Natural killer cell (primary cell): ENCODE results near the gene G3BP1. TPM values are rescaled to one million over a fixed set of nuclear protein-coding genes. Genes with fewer than 3 reads are reported as not detected.
A peak's percentile ranks its signal among the peaks of the same experiment; 100 is the strongest.

ENCODE experiments used
- ATAC-seq, 3 donors: fragments of 150-1000 bp in 2 of 3; fragments of 200-7000 bp in 1 of 3; cut with Tn5 transposase; 1 replicate in 1 of 3; 2 replicates in 2 of 3; pipeline ENCODE4 v1.10.0; 2021; ENCODE audit warnings: mild to moderate bottlenecking in 2 of 3, moderate library complexity in 2 of 3
- DNase-seq, 2 donors: peaks; one replicate each; pipeline versions ENCODE4 v3.0.0 to v3.0.0-alpha.2; 2013 to 2021; ENCODE audit warnings: mixed read lengths in 1 of 2
- H3K27ac ChIP-seq: one replicate; pipeline ENCODE4 v1.5.1; 2013; ENCODE audit warnings: mild to moderate bottlenecking, low read length
- H3K27me3 ChIP-seq: one replicate; pipeline ENCODE4 v1.6.1; 2013; ENCODE audit warnings: low read length; ENCODE audit not compliant: control insufficient read depth, insufficient read depth
- H3K36me3 ChIP-seq: one replicate; pipeline ENCODE4 v1.6.1; 2013; ENCODE audit warnings: low read length; ENCODE audit not compliant: control insufficient read depth, insufficient read depth
- H3K4me1 ChIP-seq: one replicate; pipeline ENCODE4 v1.6.1; 2013; ENCODE audit warnings: low read length; ENCODE audit not compliant: control insufficient read depth, insufficient read depth
- H3K4me3 ChIP-seq: one replicate; pipeline ENCODE4 v1.5.1; 2013; ENCODE audit warnings: low read length
- H3K9me3 ChIP-seq: one replicate; pipeline ENCODE4 v1.6.1; 2013; ENCODE audit warnings: low read length; ENCODE audit not compliant: control insufficient read depth, insufficient read depth
- H3K27ac Mint-ChIP-seq, 2 donors: one replicate each; pipeline ENCODE4 v1.8.0; 2022; ENCODE audit warnings: mild to moderate bottlenecking in 2 of 2, mixed read lengths in 2 of 2, moderate library complexity in 1 of 2
- H3K27me3 Mint-ChIP-seq, 2 donors: one replicate each; pipeline ENCODE4 v1.8.0; 2022; ENCODE audit warnings: low read depth in 2 of 2, mixed read lengths in 2 of 2
- H3K36me3 Mint-ChIP-seq: one replicate; pipeline ENCODE4 v1.8.0; 2022; ENCODE audit warnings: mixed read lengths
- H3K4me1 Mint-ChIP-seq, 2 donors: one replicate each; pipeline ENCODE4 v1.8.0; 2022; ENCODE audit warnings: mixed read lengths in 2 of 2
- H3K4me3 Mint-ChIP-seq: one replicate; pipeline ENCODE4 v1.8.0; 2022; ENCODE audit warnings: mild to moderate bottlenecking, moderate library complexity, mixed read lengths
- H3K9me3 Mint-ChIP-seq, 2 donors: one replicate each; pipeline ENCODE4 v1.8.0; 2022; ENCODE audit warnings: mixed read lengths in 2 of 2
- WGBS: methylation state at CpG from one replicate; pipeline ENCODE4 v1.1.7; 2013; ENCODE audit warnings: missing lambda C conversion rate; ENCODE audit not compliant: insufficient coverage; 5-methylcytosine and 5-hydroxymethylcytosine counted together
- intact Hi-C: fragments of 100-400 bp; cut with micrococcal nuclease; formaldehyde crosslinking; loops from one replicate; pipeline ENCODE4 v1.14.2; 2022
- total RNA-seq, 4 donors: library from RNA; stranded (reverse); fragments of 120-200 nt in 1 of 4; gene quantifications; one replicate each; pipeline versions ENCODE4 v1.2.3 to v1.2.4, GENCODE V29; 2013 to 2022
- TF ChIP-seq, protein P1 (sequence below): fragments of 200-600 bp; IDR thresholded peaks from one replicate; pipeline ENCODE4 v1.8.0; 2022; ENCODE audit warnings: antibody characterized with exemption

The G3BP1 gene
- total RNA-seq, 3 donors from 2014 or later (not counting 1 experiment from before 2014, with no cell fraction given): 94.9 to 127 (median 121) TPM

GRCh38 chr5:151739939-151740335 lies 31.8 kb upstream of the G3BP1 start:
- H3K9me3 Mint-ChIP-seq: no peaks in the 10 kb centered on the region
- Histone ChIP-seq H3K27me3 (no peaks in the 10 kb centered on the region), H3K4me3 (no peak overlapping the region), H3K4me1 (peaks cover 14% of the 10 kb centered on the region), H3K9me3 (no peaks in the 10 kb centered on the region), H3K36me3 (peaks cover 11% of the 10 kb centered on the region), H3K27ac (no peak overlapping the region)
- no peaks in the 10 kb centered on the region for H3K27me3 Mint-ChIP-seq
- peaks cover 43 to 45% of the 10 kb centered on the region in 2 donors for H3K4me1 Mint-ChIP-seq
- no peak for ATAC-seq
- H3K36me3 Mint-ChIP-seq: peaks cover 8% of the 10 kb centered on the region
- WGBS: 93% methylated on average over 4 of the region's 4 CpGs
- intact Hi-C loops: loop anchor here (1.0 to 10.0 kb wide), 2 partner anchors 81 to 295 kb away; partner anchors contain the start of gene SLC36A1
- peak overlapping the region in 1 of 2 donors; percentile 9 for H3K27ac Mint-ChIP-seq
- H3K4me3 Mint-ChIP-seq: no peak overlapping the region
- TF ChIP-seq, protein P1, sequence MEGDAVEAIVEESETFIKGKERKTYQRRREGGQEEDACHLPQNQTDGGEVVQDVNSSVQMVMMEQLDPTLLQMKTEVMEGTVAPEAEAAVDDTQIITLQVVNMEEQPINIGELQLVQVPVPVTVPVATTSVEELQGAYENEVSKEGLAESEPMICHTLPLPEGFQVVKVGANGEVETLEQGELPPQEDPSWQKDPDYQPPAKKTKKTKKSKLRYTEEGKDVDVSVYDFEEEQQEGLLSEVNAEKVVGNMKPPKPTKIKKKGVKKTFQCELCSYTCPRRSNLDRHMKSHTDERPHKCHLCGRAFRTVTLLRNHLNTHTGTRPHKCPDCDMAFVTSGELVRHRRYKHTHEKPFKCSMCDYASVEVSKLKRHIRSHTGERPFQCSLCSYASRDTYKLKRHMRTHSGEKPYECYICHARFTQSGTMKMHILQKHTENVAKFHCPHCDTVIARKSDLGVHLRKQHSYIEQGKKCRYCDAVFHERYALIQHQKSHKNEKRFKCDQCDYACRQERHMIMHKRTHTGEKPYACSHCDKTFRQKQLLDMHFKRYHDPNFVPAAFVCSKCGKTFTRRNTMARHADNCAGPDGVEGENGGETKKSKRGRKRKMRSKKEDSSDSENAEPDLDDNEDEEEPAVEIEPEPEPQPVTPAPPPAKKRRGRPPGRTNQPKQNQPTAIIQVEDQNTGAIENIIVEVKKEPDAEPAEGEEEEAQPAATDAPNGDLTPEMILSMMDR: no peak
- no peak for DNase-seq

GRCh38 chr5:151740336-151740942 lies 31.3 kb upstream of the G3BP1 start:
- Histone ChIP-seq H3K9me3 (no peaks in the 10 kb centered on the region), H3K27ac (no peak overlapping the region), H3K36me3 (peaks cover 11% of the 10 kb centered on the region), H3K27me3 (no peaks in the 10 kb centered on the region), H3K4me3 (no peak overlapping the region), H3K4me1 (peaks cover 19% of the 10 kb centered on the region)
- ATAC-seq: peak; percentile 41 to 62 (median 48)
- 40% methylated on average over 11 of the region's 11 CpGs for WGBS
- intact Hi-C loops: loop anchor here (1.0 to 10.0 kb wide), 2 partner anchors 81 to 296 kb away; partner anchors contain the start of gene SLC36A1
- Mint-ChIP-seq H3K27ac (peak overlapping the region in 1 of 2 donors; percentile 9), H3K4me1 (peaks cover 48 to 50% of the 10 kb centered on the region in 2 donors), H3K36me3 (peaks cover 8% of the 10 kb centered on the region), H3K9me3 (no peaks in the 10 kb centered on the region), H3K4me3 (no peak overlapping the region), H3K27me3 (no peaks in the 10 kb centered on the region)
- TF ChIP-seq, protein P1: peak; percentile 88
- peak; percentile 35 to 81 for DNase-seq

GRCh38 chr5:151740958-151741373 lies 30.8 kb upstream of the G3BP1 start:
- 92% methylated on average over 1 of the region's 2 CpGs for WGBS
- Mint-ChIP-seq H3K27me3 (no peaks in the 10 kb centered on the region), H3K9me3 (no peaks in the 10 kb centered on the region), H3K4me3 (no peak overlapping the region), H3K27ac (peak overlapping the region in 1 of 2 donors; percentile 9), H3K36me3 (peaks cover 8% of the 10 kb centered on the region), H3K4me1 (peaks cover 54 to 56% of the 10 kb centered on the region in 2 donors)
- no peak for DNase-seq
- intact Hi-C loops: loop anchor here (1.0 to 10.0 kb wide), 2 partner anchors 82 to 296 kb away; partner anchors contain the start of gene SLC36A1
- no peaks in the 10 kb centered on the region for H3K9me3 ChIP-seq
- H3K27me3 ChIP-seq: no peaks in the 10 kb centered on the region
- TF ChIP-seq, protein P1: peak; percentile 57
- no peak for ATAC-seq
- H3K36me3 ChIP-seq: peaks cover 13% of the 10 kb centered on the region
- H3K4me1 ChIP-seq: peaks cover 24% of the 10 kb centered on the region
- no peak overlapping the region for H3K27ac ChIP-seq
- H3K4me3 ChIP-seq: no peak overlapping the region
